CD4-positive, alpha-beta T cell (primary cell): ENCODE data around the gene MT1G. TPM values are rescaled to one million over a fixed set of nuclear protein-coding genes. Genes with fewer than 3 reads are reported as not detected.
"Not testable (repeated sequence)": the region's sequence is repeated elsewhere in the genome, so short reads cannot be mapped to it uniquely, and the experiment has no call there.

Source experiments
- ATAC-seq: fragments of 200-7000 bp; cut with Tn5 transposase; one replicate; pipeline ENCODE4 v1.10.0; 2022; ENCODE audit warnings: mild to moderate bottlenecking; ENCODE audit not compliant: poor library complexity
- CTCF ChIA-PET: fragments of 350-600 bp; sonication (Branson Sonifier 250); formaldehyde crosslinking; loops from one replicate; lab custom pipeline; 2021; ENCODE audit warnings: antibody characterized with exemption, inconsistent platforms; lab: Charles Lee
- POLR2A ChIA-PET: fragments of 350-600 bp; sonication (Branson Sonifier 250); formaldehyde crosslinking; loops from one replicate; lab custom pipeline; 2021; ENCODE audit warnings: antibody characterized with exemption, inconsistent platforms; lab: Charles Lee
- DNase-seq, 14 experiments: peaks; one replicate each; pipeline ENCODE4 v3.0.0-alpha.2; 2013 to 2020; ENCODE audit warnings: mixed read lengths in 2 of 14
- H3K27ac ChIP-seq, 2 donors: one replicate each; pipeline versions ENCODE4 v1.5.1 to v1.7.0; 2013; ENCODE audit warnings: low read length in 2 of 2, low read depth in 1 of 2, mild to moderate bottlenecking in 1 of 2
- H3K27me3 ChIP-seq, 2 experiments: 1 replicate in 1 of 2; 2 replicates in 1 of 2; pipeline versions ENCODE4 v1.6.1 to v1.7.0; 2013; ENCODE audit warnings: low read length in 2 of 2, control low read depth in 1 of 2, mild to moderate bottlenecking in 1 of 2, moderate library complexity in 1 of 2; ENCODE audit not compliant: insufficient read depth in 2 of 2, control insufficient read depth in 1 of 2
- H3K36me3 ChIP-seq: one replicate; pipeline ENCODE4 v1.6.1; 2013; ENCODE audit warnings: low read length, control low read depth; ENCODE audit not compliant: insufficient read depth
- H3K4me1 ChIP-seq: one replicate; pipeline ENCODE4 v1.6.1; 2013; ENCODE audit warnings: low read length, control low read depth; ENCODE audit not compliant: insufficient read depth
- H3K4me3 ChIP-seq: one replicate; pipeline ENCODE4 v1.5.1; 2013; ENCODE audit warnings: mild to moderate bottlenecking, low read length, moderate library complexity
- H3K9me3 ChIP-seq, 2 experiments: 1 replicate in 1 of 2; 2 replicates in 1 of 2; pipeline versions ENCODE4 v1.6.1 to v1.7.0; 2013; ENCODE audit warnings: low read length in 2 of 2, mild to moderate bottlenecking in 2 of 2, control low read depth in 1 of 2, moderate library complexity in 1 of 2; ENCODE audit not compliant: control insufficient read depth in 1 of 2, insufficient read depth in 1 of 2
- H3K27ac Mint-ChIP-seq: one replicate; pipeline ENCODE4 v1.8.0; 2020; ENCODE audit warnings: mixed read lengths
- H3K27me3 Mint-ChIP-seq: one replicate; pipeline ENCODE4 v1.8.0; 2021; ENCODE audit warnings: mixed read lengths
- H3K36me3 Mint-ChIP-seq: one replicate; pipeline ENCODE4 v1.8.0; 2021; ENCODE audit warnings: low read depth, mixed read lengths
- H3K4me1 Mint-ChIP-seq: one replicate; pipeline ENCODE4 v1.8.0; 2021; ENCODE audit warnings: low read depth, mixed read lengths
- H3K4me3 Mint-ChIP-seq: one replicate; pipeline ENCODE4 v1.8.0; 2020; ENCODE audit warnings: mild to moderate bottlenecking, mixed read lengths
- H3K9me3 Mint-ChIP-seq: one replicate; pipeline ENCODE4 v1.8.0; 2020; ENCODE audit warnings: mixed read lengths
- intact Hi-C, 2 experiments: fragments of 100-400 bp; cut with DNase I in 1 of 2; cut with micrococcal nuclease in 1 of 2; formaldehyde crosslinking; loops; one replicate each; pipeline versions ENCODE4 v1.15.1 to v1.9.0; 2023 to 2025; cut with DNase I, micrococcal nuclease
- total RNA-seq, 174 experiments: library from RNA in 2 of 174; stranded (reverse) in 2 of 174; gene quantifications; one replicate each; pipeline ENCODE4 v1.2.3 and lab custom pipeline; 2021 to 2026
- TF ChIP-seq, protein P1 (sequence below): fragments of 200-600 bp; IDR thresholded peaks from one replicate; pipeline ENCODE4 v1.8.0; 2022; ENCODE audit warnings: antibody characterized with exemption, mild to moderate bottlenecking

MT1G gene
- total RNA-seq, 2 experiments from 2014 or later: not detected

DNA sequence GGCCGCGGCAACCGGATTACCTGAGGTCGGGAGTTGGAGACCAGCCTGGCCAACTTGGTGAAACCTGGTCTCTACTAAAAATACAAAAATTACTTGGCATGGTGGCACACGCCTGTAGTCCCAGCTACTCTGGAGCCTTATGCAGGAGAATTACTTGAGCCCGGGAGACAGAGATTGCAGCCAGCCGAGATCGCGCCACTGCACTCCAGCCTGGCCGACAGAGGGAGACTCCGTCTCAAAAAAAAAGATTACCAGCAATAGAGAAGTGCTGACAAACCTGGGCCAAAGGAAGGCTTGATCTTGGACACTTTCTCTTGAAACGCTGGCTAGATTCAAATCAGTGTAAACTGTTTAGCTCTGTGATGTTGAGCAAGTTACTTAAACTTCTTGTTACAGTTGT, 6.1 kb upstream of the MT1G start:
- Mint-ChIP-seq H3K36me3 (no peaks in the 10 kb centered on the region), H3K9me3 (no peaks in the 10 kb centered on the region), H3K4me1 (peaks cover 30% of the 10 kb centered on the region), H3K27me3 (peaks cover 64% of the 10 kb centered on the region), H3K4me3 (peak overlapping the region; percentile 65), H3K27ac (no peak overlapping the region)
- CTCF ChIA-PET: interaction anchor here (1.4 to 1.9 kb wide), 2 partner anchors 28 to 30 kb away, joined by 4 to 5 read pairs; no protein-coding TSS in a partner anchor
- intact Hi-C loops: loop anchor here in 1 of 2 experiments (1.0 kb wide), 1 partner anchor 28 kb away; no protein-coding TSS in a partner anchor
- Histone ChIP-seq H3K27me3 (peaks cover 21 to 30% of the 10 kb centered on the region in 2 experiments), H3K4me3 (no peak overlapping the region), H3K9me3 (peaks cover 0 to 11% of the 10 kb centered on the region in 2 experiments), H3K4me1 (peaks cover 21% of the 10 kb centered on the region), H3K36me3 (no peaks in the 10 kb centered on the region), H3K27ac (no peak overlapping the region)
- POLR2A ChIA-PET: interaction anchor here (1.1 to 1.5 kb wide), 2 partner anchors 8 to 28 kb away, joined by 5 to 7 read pairs; partner anchors contain the start of gene MT1X
- ATAC-seq (no peak), DNase-seq (peak in 6 of 14 experiments; percentile 16 to 57 (median 28))
- TF ChIP-seq, protein P1, sequence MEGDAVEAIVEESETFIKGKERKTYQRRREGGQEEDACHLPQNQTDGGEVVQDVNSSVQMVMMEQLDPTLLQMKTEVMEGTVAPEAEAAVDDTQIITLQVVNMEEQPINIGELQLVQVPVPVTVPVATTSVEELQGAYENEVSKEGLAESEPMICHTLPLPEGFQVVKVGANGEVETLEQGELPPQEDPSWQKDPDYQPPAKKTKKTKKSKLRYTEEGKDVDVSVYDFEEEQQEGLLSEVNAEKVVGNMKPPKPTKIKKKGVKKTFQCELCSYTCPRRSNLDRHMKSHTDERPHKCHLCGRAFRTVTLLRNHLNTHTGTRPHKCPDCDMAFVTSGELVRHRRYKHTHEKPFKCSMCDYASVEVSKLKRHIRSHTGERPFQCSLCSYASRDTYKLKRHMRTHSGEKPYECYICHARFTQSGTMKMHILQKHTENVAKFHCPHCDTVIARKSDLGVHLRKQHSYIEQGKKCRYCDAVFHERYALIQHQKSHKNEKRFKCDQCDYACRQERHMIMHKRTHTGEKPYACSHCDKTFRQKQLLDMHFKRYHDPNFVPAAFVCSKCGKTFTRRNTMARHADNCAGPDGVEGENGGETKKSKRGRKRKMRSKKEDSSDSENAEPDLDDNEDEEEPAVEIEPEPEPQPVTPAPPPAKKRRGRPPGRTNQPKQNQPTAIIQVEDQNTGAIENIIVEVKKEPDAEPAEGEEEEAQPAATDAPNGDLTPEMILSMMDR: no peak

DNA sequence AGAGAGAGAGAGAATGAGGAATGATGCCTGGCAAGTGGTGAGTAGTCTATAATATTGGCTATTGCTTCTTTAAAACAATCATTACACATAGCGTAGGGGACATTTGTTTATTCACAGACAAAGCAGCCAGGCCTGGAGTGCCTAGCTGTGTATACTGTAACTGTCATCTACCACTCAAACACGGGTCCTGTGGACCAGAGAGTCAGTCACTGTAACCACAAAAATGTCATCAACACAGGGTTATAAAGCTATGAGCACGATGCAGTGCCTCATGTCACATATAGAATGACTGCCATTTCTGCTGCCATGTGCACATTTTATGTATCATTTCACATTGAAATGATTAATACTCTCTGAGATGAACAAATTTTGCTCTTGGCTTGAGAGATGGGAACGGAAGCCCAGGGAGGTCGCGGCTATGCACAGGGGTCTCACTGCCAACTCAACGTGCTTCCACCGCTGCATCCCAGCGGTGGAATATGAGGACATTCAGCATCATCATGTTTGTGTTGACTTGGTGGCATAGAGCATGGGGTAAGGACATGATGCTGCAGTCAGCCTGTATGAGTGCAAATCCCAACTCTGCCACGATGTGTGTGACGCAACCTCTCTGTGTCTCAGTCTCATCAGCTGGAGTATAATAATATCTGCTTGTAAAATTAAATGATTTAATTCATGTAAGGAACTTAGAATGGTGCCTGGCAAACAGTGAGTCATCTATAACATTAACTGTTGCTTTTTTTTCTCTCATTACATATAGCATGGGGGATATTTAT, 5.1 kb upstream of the MT1G start:
- Histone ChIP-seq H3K4me1 (peaks cover 27% of the 10 kb centered on the region), H3K4me3 (no peak overlapping the region), H3K9me3 (peaks cover 0 to 11% of the 10 kb centered on the region in 2 experiments), H3K36me3 (no peaks in the 10 kb centered on the region), H3K27me3 (peaks cover 30 to 40% of the 10 kb centered on the region in 2 experiments), H3K27ac (no peak overlapping the region)
- Mint-ChIP-seq H3K4me3 (no peak overlapping the region), H3K9me3 (no peaks in the 10 kb centered on the region), H3K36me3 (no peaks in the 10 kb centered on the region), H3K27ac (no peak overlapping the region), H3K27me3 (peaks cover 74% of the 10 kb centered on the region), H3K4me1 (peaks cover 39% of the 10 kb centered on the region)
- DNase-seq (no peak), ATAC-seq (no peak)
- ChIA-PET POLR2A (interaction anchor here (1.1 to 1.5 kb wide), 2 partner anchors 9 to 29 kb away, joined by 5 to 7 read pairs; partner anchors contain the start of gene MT1X), CTCF (interaction anchor here (1.4 to 1.9 kb wide), 2 partner anchors 29 kb away, joined by 4 to 5 read pairs; no protein-coding TSS in a partner anchor)
- TF ChIP-seq, protein P1: no peak
- intact Hi-C loops: no loop called here

DNA sequence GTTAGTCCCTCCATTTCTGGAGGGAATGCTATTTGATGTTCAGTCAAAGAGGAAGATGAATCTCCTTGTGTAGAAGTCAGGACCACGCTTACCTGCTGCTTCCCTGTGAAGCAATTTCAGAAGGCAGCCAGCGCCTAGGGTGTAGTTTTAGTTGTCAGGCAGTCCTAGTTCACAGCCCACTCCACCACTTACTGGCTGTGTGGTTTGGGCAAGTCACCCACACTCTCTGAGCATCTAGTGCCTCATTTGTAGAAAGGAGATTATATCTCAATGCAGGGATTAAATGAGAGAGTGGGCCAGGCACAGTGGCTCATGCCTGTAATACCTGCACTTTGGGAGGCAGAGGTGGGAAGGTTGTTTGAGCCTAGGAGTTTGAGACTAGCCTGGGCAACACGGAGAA, 4.3 kb upstream of the MT1G start:
- Mint-ChIP-seq H3K27me3 (peaks cover 81% of the 10 kb centered on the region), H3K4me1 (peaks cover 39% of the 10 kb centered on the region)
- POLR2A ChIA-PET, H3K4me3 Mint-ChIP-seq, H3K36me3 Mint-ChIP-seq, H3K4me3 ChIP-seq, H3K27ac Mint-ChIP-seq, H3K27ac ChIP-seq, DNase-seq, CTCF ChIA-PET, ATAC-seq, H3K9me3 Mint-ChIP-seq, intact Hi-C loops, H3K36me3 ChIP-seq: not testable (repeated sequence)
- peaks cover 0 to 11% of the 10 kb centered on the region in 2 experiments for H3K9me3 ChIP-seq
- peaks cover 32% of the 10 kb centered on the region for H3K4me1 ChIP-seq
- H3K27me3 ChIP-seq: peaks cover 36 to 48% of the 10 kb centered on the region in 2 experiments

DNA sequence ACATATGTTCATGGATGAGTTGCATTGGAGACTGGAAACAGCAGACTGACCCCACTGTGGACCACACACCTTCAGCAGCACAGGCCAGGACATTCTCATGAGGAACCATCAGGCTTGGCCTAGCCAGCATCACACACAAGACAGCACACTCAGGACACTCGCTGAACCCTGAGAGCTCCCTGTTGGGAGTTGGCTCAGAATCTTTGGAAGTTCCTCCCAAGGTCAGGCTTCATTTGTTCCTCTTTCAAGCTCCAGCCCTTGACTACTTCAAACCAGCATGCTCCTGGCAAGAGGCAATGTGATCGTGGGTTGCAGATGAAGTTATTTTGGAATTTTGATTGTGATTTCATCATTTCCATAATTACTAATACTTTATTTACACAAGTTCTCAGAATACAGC, 3.8 kb upstream of the MT1G start:
- Mint-ChIP-seq H3K27me3 (peaks cover 86% of the 10 kb centered on the region), H3K4me1 (peaks cover 39% of the 10 kb centered on the region)
- peaks cover 32% of the 10 kb centered on the region for H3K4me1 ChIP-seq
- H3K4me3 Mint-ChIP-seq, ATAC-seq, intact Hi-C loops, H3K4me3 ChIP-seq, CTCF ChIA-PET, H3K36me3 Mint-ChIP-seq, H3K27ac Mint-ChIP-seq, H3K27ac ChIP-seq, H3K36me3 ChIP-seq, H3K9me3 Mint-ChIP-seq, DNase-seq: not testable (repeated sequence)
- H3K27me3 ChIP-seq: peaks cover 37 to 52% of the 10 kb centered on the region in 2 experiments
- POLR2A ChIA-PET: interaction anchor here (0.7 kb wide), 1 partner anchor 31 kb away, joined by 3 read pairs; no protein-coding TSS in a partner anchor
- H3K9me3 ChIP-seq: peaks cover 0 to 11% of the 10 kb centered on the region in 2 experiments
